HEK293 (cell line): ENCODE measurements around the gene CDC42EP1.

Experiments
- CTCF ChIA-PET: fragments of 350-600 bp; formaldehyde crosslinking; extraction: SDS; loops from one replicate; lab custom pipeline; 2021; ENCODE audit warnings: antibody characterized with exemption; lab: Yijun Ruan, JAX
- POLR2A ChIA-PET: fragments of 300-600 bp; formaldehyde crosslinking; extraction: SDS; loops from one replicate; lab custom pipeline; 2020; ENCODE audit warnings: antibody characterized with exemption, inconsistent platforms; lab: Yijun Ruan, JAX
- H3K27ac ChIP-seq: fragments of 200-500 bp; sonication (Bioruptor generic); 2 replicates; pipeline ENCODE4 v1.5.1; 2014; ENCODE audit warnings: low read depth, low read length, control low read depth, inconsistent platforms; ENCODE audit errors: extremely low read depth
- H3K36me3 ChIP-seq, 2 experiments: fragments of 200-500 bp in 1 of 2; sonication (Bioruptor generic) in 1 of 2; 1 replicate in 1 of 2; 2 replicates in 1 of 2; pipeline ENCODE4 v1.5.1; 2014 to 2017; ENCODE audit warnings: inconsistent platforms in 2 of 2, low read length in 2 of 2; ENCODE audit not compliant: control insufficient read depth in 2 of 2, insufficient read depth in 1 of 2
- H3K4me1 ChIP-seq: fragments of 200-500 bp; sonication (Bioruptor generic); 2 replicates; pipeline ENCODE4 v1.5.1; 2014; ENCODE audit warnings: mild to moderate bottlenecking, low read length, inconsistent platforms; ENCODE audit not compliant: control insufficient read depth, insufficient read depth
- H3K4me3 ChIP-seq: 2 replicates; pipeline ENCODE4 v1.5.1; 2011; ENCODE audit warnings: low read depth, mild to moderate bottlenecking, control low read depth, low read length, moderate library complexity
- H3K9me3 ChIP-seq: fragments of 200-500 bp; sonication (Bioruptor generic); 2 replicates; pipeline ENCODE4 v1.5.1; 2014; ENCODE audit warnings: low read depth, low read length, inconsistent platforms; ENCODE audit not compliant: control insufficient read depth, insufficient read depth
- EGR2 ChIP-seq: fragments of 450-650 bp; formaldehyde crosslinking; IDR thresholded peaks from 2 replicates; pipeline ENCODE4 v1.5.1; 2016; ENCODE audit warnings: low read depth, missing biosample characterization, missing genetic modification characterization
- GLI2 ChIP-seq: fragments of 450-650 bp; formaldehyde crosslinking; IDR thresholded peaks from 2 replicates; pipeline ENCODE4; 2017; ENCODE audit warnings: missing biosample characterization, missing genetic modification characterization, low read depth, borderline replicate concordance
- PRDM1 ChIP-seq: fragments of 450-650 bp; formaldehyde crosslinking; IDR thresholded peaks from 2 replicates; pipeline ENCODE4; 2016; ENCODE audit warnings: missing biosample characterization, missing genetic modification characterization
- PRDM10 ChIP-seq: fragments of 450-650 bp; formaldehyde crosslinking; IDR thresholded peaks from 2 replicates; pipeline ENCODE4 v1.5.1; 2016; ENCODE audit warnings: missing biosample characterization, missing genetic modification characterization
- ZBTB7A ChIP-seq: fragments of 450-650 bp; formaldehyde crosslinking; IDR thresholded peaks from 2 replicates; pipeline ENCODE4 v1.5.1; 2016; ENCODE audit warnings: low read depth, missing biosample characterization, missing genetic modification characterization
- ZFHX2 ChIP-seq: fragments of 450-650 bp; formaldehyde crosslinking; conservative IDR thresholded peaks from 2 replicates; pipeline ENCODE4 v1.5.1; 2016; ENCODE audit warnings: missing biosample characterization, missing genetic modification characterization
- ZNF175 ChIP-seq: fragments of 450-650 bp; formaldehyde crosslinking; IDR thresholded peaks from 2 replicates; pipeline ENCODE4 v1.5.1; 2016; ENCODE audit warnings: missing biosample characterization, missing genetic modification characterization
- ZNF366 ChIP-seq: fragments of 450-650 bp; formaldehyde crosslinking; conservative IDR thresholded peaks from 2 replicates; pipeline ENCODE4 v1.5.1; 2016; ENCODE audit warnings: missing biosample characterization, missing genetic modification characterization
- ZNF398 ChIP-seq: fragments of 450-650 bp; formaldehyde crosslinking; IDR thresholded peaks from 2 replicates; pipeline ENCODE4 v1.5.1; 2017; ENCODE audit warnings: missing biosample characterization, missing genetic modification characterization
- ZSCAN30 ChIP-seq: fragments of 450-650 bp; IDR thresholded peaks from 2 replicates; pipeline ENCODE4 v1.5.1; 2018; ENCODE audit warnings: missing biosample characterization, mild to moderate bottlenecking, missing genetic modification characterization, moderate library complexity
- TF ChIP-seq, protein P1 (sequence below): fragments of 450-650 bp; formaldehyde crosslinking; IDR thresholded peaks from 2 replicates; pipeline ENCODE4 v1.5.1; 2016; ENCODE audit warnings: missing biosample characterization, missing genetic modification characterization
- TF ChIP-seq, protein P2 (sequence below): fragments of 450-650 bp; formaldehyde crosslinking; IDR thresholded peaks from 2 replicates; pipeline ENCODE4 v1.5.1; 2016; ENCODE audit warnings: missing biosample characterization, missing genetic modification characterization

The CDC42EP1 gene

DNA sequence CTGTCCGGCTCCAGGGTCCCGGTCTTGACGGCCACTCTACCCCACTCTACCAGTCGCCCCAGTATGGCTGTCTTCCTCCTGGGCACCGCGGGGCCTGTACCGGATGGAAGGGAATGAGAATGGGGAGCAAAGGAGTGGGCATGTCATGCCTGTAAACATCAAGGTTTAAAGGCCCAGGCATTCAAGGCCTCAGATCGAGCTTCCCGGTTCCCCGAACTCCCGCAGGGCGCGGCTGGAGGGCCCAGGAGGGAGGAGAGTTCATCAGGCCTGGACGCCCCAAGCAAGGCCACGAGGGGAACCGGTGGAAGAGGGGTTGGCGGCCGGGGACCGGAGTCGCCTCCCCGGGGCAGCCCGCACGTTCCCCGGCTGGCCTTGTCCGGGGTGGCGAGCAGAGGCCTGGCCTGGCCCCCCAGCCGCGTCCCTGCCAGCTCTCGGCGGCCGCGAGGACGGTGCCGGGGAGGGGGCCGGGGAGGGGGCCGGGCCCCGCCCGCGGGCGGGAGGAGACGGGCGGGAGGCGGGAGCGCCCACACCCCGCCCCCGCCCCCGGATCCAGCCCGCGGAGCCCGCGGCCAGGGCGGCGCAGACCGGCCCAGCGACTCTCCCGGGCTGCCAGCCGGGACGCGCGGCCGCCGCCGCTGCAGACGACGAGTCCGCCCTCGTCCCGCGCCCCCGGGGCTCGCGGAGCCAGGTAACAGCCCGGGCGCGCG lies at the start of gene CDC42EP1 (continued):
- TF ChIP-seq ZNF175 (tag by site-specific recombination) (no peak), ZSCAN30 (tag by site-specific recombination) (peak; percentile 59; the same call in 1 of the 2 replicates), GLI2 (tag by site-specific recombination) (no peak), ZBTB7A (no peak), ZFHX2 (tag by site-specific recombination) (0 out of 2 replicates have a peak, but pooled peaks have one; percentile 11), ZNF398 (tag by site-specific recombination) (peak; percentile 73), ZNF366 (tag by site-specific recombination) (no peak)
- TF ChIP-seq, protein P1, sequence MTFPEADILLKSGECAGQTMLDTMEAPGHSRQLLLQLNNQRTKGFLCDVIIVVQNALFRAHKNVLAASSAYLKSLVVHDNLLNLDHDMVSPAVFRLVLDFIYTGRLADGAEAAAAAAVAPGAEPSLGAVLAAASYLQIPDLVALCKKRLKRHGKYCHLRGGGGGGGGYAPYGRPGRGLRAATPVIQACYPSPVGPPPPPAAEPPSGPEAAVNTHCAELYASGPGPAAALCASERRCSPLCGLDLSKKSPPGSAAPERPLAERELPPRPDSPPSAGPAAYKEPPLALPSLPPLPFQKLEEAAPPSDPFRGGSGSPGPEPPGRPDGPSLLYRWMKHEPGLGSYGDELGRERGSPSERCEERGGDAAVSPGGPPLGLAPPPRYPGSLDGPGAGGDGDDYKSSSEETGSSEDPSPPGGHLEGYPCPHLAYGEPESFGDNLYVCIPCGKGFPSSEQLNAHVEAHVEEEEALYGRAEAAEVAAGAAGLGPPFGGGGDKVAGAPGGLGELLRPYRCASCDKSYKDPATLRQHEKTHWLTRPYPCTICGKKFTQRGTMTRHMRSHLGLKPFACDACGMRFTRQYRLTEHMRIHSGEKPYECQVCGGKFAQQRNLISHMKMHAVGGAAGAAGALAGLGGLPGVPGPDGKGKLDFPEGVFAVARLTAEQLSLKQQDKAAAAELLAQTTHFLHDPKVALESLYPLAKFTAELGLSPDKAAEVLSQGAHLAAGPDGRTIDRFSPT (tag by site-specific recombination): peak; percentile 32; the same call in 1 of the 2 replicates

- Histone ChIP-seq H3K27ac (no peak overlapping the region), H3K4me3 (no peak overlapping the region), H3K36me3 (peaks cover 3 to 53% of the 10 kb centered on the region in 2 experiments; a peak in 2 of 3 replicates), H3K9me3 (no peaks in the 10 kb centered on the region), H3K4me1 (peaks cover 7% of the 10 kb centered on the region)
- ChIA-PET POLR2A (no interaction called here), CTCF (interaction anchor here (0.7 to 2.0 kb wide), 4 partner anchors 14 to 54 kb away, joined by 4 to 8 read pairs (median 6); no protein-coding TSS in a partner anchor)
- TF ChIP-seq PRDM10: peak; percentile 52
- peak; percentile 19; the same call in 1 of the 2 replicates for TF ChIP-seq EGR2 (tag by site-specific recombination)
- TF ChIP-seq, protein P2, sequence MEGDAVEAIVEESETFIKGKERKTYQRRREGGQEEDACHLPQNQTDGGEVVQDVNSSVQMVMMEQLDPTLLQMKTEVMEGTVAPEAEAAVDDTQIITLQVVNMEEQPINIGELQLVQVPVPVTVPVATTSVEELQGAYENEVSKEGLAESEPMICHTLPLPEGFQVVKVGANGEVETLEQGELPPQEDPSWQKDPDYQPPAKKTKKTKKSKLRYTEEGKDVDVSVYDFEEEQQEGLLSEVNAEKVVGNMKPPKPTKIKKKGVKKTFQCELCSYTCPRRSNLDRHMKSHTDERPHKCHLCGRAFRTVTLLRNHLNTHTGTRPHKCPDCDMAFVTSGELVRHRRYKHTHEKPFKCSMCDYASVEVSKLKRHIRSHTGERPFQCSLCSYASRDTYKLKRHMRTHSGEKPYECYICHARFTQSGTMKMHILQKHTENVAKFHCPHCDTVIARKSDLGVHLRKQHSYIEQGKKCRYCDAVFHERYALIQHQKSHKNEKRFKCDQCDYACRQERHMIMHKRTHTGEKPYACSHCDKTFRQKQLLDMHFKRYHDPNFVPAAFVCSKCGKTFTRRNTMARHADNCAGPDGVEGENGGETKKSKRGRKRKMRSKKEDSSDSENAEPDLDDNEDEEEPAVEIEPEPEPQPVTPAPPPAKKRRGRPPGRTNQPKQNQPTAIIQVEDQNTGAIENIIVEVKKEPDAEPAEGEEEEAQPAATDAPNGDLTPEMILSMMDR (tag by site-specific recombination): no peak
- TF ChIP-seq PRDM1: no peak
These were observed 48.7 kb upstream of the CDC42EP1 start for GRCh38 chr22:37511395-37512104.
